Gastroesophageal sphincter (tissue), 3 donors: ENCODE data around the gene DEAF1.

Source experiments
- EP300 ChIP-seq: sonication (generic); formaldehyde crosslinking; IDR thresholded peaks from one replicate; pipeline ENCODE4 v1.6.1; 2017; ENCODE audit warnings: antibody characterized with exemption, mild to moderate bottlenecking
- POLR2A ChIP-seq, 2 donors: fragments of 450-650 bp; IDR thresholded peaks; one replicate each; pipeline ENCODE4 v1.6.1; 2017; ENCODE audit warnings: antibody characterized with exemption in 2 of 2, mild to moderate bottlenecking in 2 of 2, moderate library complexity in 1 of 2
- POLR2AphosphoS5 ChIP-seq: sonication (generic); formaldehyde crosslinking; IDR thresholded peaks from one replicate; pipeline ENCODE4 v1.6.1; 2017; ENCODE audit warnings: antibody characterized with exemption
- TF ChIP-seq, protein P1 (sequence below), 4 experiments: fragments of 200-600 bp in 2 of 4; fragments of 450-650 bp in 2 of 4; sonication (generic) in 1 of 4; IDR thresholded peaks; one replicate each; pipeline ENCODE4 v1.5.1; 2017 to 2019; ENCODE audit warnings: antibody characterized with exemption in 4 of 4, mild to moderate bottlenecking in 2 of 4, moderate library complexity in 2 of 4

DNA sequence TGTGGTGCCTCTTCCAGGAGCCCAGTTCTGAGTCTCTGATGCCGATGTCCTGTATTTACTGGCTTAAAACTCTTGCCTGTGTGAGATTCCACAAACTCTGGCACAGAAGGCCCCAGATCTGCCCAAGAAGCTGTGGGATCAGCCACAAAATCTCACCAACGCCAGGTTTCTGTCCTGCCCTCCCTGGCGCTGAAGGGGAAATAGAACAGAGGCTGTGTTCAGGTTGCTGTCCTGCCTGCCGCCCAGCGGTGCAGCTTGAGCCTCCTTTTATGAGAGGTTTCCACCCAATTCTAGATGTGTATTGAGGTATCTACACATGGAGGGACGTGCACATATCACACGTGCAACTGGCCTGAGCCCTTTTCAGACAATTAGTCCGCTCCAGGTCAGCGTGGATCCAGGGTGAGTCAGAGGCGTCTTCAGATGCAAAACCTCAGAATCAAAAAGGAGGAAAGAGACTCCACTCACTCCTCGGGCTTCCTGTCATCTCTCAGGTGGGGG, 2.8 kb upstream of the DEAF1 start:
- TF ChIP-seq, protein P1, sequence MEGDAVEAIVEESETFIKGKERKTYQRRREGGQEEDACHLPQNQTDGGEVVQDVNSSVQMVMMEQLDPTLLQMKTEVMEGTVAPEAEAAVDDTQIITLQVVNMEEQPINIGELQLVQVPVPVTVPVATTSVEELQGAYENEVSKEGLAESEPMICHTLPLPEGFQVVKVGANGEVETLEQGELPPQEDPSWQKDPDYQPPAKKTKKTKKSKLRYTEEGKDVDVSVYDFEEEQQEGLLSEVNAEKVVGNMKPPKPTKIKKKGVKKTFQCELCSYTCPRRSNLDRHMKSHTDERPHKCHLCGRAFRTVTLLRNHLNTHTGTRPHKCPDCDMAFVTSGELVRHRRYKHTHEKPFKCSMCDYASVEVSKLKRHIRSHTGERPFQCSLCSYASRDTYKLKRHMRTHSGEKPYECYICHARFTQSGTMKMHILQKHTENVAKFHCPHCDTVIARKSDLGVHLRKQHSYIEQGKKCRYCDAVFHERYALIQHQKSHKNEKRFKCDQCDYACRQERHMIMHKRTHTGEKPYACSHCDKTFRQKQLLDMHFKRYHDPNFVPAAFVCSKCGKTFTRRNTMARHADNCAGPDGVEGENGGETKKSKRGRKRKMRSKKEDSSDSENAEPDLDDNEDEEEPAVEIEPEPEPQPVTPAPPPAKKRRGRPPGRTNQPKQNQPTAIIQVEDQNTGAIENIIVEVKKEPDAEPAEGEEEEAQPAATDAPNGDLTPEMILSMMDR (IDR thresholded peaks at IDR 0.05): no peak
- TF ChIP-seq POLR2A (IDR thresholded peaks at IDR 0.05): no peak
- no peak for TF ChIP-seq EP300
- no peak for TF ChIP-seq POLR2AphosphoS5
